ENCODE data around the gene PLXNC1.

PLXNC1 gene

GRCh38 chr12:94207849-94208621, 59.7 kb downstream of the PLXNC1 start:
- no peak for DNase-seq

- DNase-seq: no peak
These were observed 60.2 kb downstream of the PLXNC1 start for GRCh38 chr12:94208622-94208966.

GRCh38 chr12:94209240-94209639, 60.9 kb downstream of the PLXNC1 start:
- DNase-seq: no peak

GRCh38 chr12:94211021-94211420, 62.6 kb downstream of the PLXNC1 start:
- DNase-seq: no peak

GRCh38 chr12:94218233-94218632, 69.9 kb downstream of the PLXNC1 start:
- no peak for DNase-seq

GRCh38 chr12:94219622-94220302, 71.4 kb downstream of the PLXNC1 start:
- no peak for DNase-seq

- DNase-seq: no peak
These were observed 72.4 kb downstream of the PLXNC1 start for GRCh38 chr12:94220804-94221203.

GRCh38 chr12:94222351-94223084, 74.1 kb downstream of the PLXNC1 start:
- DNase-seq: no peak

- no peak for DNase-seq
These were observed 75.5 kb downstream of the PLXNC1 start for GRCh38 chr12:94223842-94224241.

GRCh38 chr12:94225506-94225905, 77.1 kb downstream of the PLXNC1 start:
- no peak for DNase-seq

GRCh38 chr12:94225947-94226630, 77.7 kb downstream of the PLXNC1 start:
- DNase-seq: no peak

GRCh38 chr12:94227066-94227465, 78.7 kb downstream of the PLXNC1 start:
- DNase-seq: no peak

- no peak for DNase-seq
These were observed 80.1 kb downstream of the PLXNC1 start for GRCh38 chr12:94228488-94228907.

GRCh38 chr12:94229902-94230301, 81.5 kb downstream of the PLXNC1 start:
- no peak for DNase-seq

- DNase-seq: no peak
These were observed 82.1 kb downstream of the PLXNC1 start for GRCh38 chr12:94230357-94230905.

- DNase-seq: no peak
These were observed 83.3 kb downstream of the PLXNC1 start for GRCh38 chr12:94231709-94232108.

GRCh38 chr12:94235848-94236247, 87.5 kb downstream of the PLXNC1 start:
- no peak for DNase-seq

GRCh38 chr12:94239332-94239993, 91.1 kb downstream of the PLXNC1 start:
- DNase-seq: no peak

- DNase-seq: no peak
These were observed 91.8 kb downstream of the PLXNC1 start for GRCh38 chr12:94240171-94240570.

- no peak for DNase-seq
These were observed 94.5 kb downstream of the PLXNC1 start for GRCh38 chr12:94242901-94243300.

GRCh38 chr12:94244165-94245133, 96.1 kb downstream of the PLXNC1 start:
- DNase-seq: no peak
